ENCODE results near the gene HEG1.

GRCh38 chr3:124993466-124993865, 62.3 kb downstream of the HEG1 start:
- TF ChIP-seq POLR2A (IDR thresholded peaks at IDR 0.05): no peak
- TF ChIP-seq, protein P1, sequence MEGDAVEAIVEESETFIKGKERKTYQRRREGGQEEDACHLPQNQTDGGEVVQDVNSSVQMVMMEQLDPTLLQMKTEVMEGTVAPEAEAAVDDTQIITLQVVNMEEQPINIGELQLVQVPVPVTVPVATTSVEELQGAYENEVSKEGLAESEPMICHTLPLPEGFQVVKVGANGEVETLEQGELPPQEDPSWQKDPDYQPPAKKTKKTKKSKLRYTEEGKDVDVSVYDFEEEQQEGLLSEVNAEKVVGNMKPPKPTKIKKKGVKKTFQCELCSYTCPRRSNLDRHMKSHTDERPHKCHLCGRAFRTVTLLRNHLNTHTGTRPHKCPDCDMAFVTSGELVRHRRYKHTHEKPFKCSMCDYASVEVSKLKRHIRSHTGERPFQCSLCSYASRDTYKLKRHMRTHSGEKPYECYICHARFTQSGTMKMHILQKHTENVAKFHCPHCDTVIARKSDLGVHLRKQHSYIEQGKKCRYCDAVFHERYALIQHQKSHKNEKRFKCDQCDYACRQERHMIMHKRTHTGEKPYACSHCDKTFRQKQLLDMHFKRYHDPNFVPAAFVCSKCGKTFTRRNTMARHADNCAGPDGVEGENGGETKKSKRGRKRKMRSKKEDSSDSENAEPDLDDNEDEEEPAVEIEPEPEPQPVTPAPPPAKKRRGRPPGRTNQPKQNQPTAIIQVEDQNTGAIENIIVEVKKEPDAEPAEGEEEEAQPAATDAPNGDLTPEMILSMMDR (IDR thresholded peaks at IDR 0.05 in 4 of 5, conservative IDR thresholded peaks at IDR 0.05 in 1 of 5): no peak

All from gastrocnemius medialis (tissue), 4 donors.